WTC11 (cell line): ENCODE data around the gene OSTM1. TPM values are rescaled to one million over a fixed set of nuclear protein-coding genes. Genes with fewer than 3 reads are reported as not detected.
"Not testable (repeated sequence)": the region's sequence is repeated elsewhere in the genome, so short reads cannot be mapped to it uniquely, and the experiment has no call there.

Source experiments
- ATAC-seq: fragments of 200-7000 bp; cut with Tn5 transposase; 2 replicates; pipeline ENCODE4 v1.10.0; 2021; ENCODE audit warnings: mild to moderate bottlenecking, moderate library complexity
- CTCF ChIA-PET: fragments of 300-600 bp; sonication (Branson Sonifier 250); formaldehyde crosslinking; loops from one replicate; lab custom pipeline; 2021; ENCODE audit warnings: antibody characterized with exemption; lab: Charles Lee
- POLR2A ChIA-PET: fragments of 350-600 bp; sonication (Branson Sonifier 250); formaldehyde crosslinking; loops from one replicate; lab custom pipeline; 2021; ENCODE audit warnings: antibody characterized with exemption; lab: Charles Lee
- DNase-seq: peaks from one replicate; pipeline ENCODE4 v3.0.0; 2021; ENCODE audit warnings: low spot score
- H3K27ac Mint-ChIP-seq: 2 replicates; pipeline ENCODE4 v1.8.0; 2021; ENCODE audit warnings: mixed read lengths
- H3K27me3 Mint-ChIP-seq: 2 replicates; pipeline ENCODE4 v1.8.0; 2021; ENCODE audit warnings: low read depth, mild to moderate bottlenecking, moderate library complexity, mixed read lengths
- H3K36me3 Mint-ChIP-seq: 2 replicates; pipeline ENCODE4 v1.8.0; 2021; ENCODE audit warnings: mixed read lengths
- H3K4me1 Mint-ChIP-seq: 2 replicates; pipeline ENCODE4 v1.8.0; 2022; ENCODE audit warnings: mixed read lengths
- H3K4me3 Mint-ChIP-seq: 2 replicates; pipeline ENCODE4 v1.8.0; 2021; ENCODE audit warnings: mild to moderate bottlenecking, moderate library complexity, mixed read lengths
- H3K9me3 Mint-ChIP-seq: 2 replicates; pipeline ENCODE4 v1.8.0; 2021; ENCODE audit warnings: mixed read lengths
- CBFB ChIP-seq: sonication (generic); formaldehyde crosslinking; IDR thresholded peaks from 2 replicates; pipeline ENCODE4 v1.8.1; 2022; ENCODE audit warnings: mild to moderate bottlenecking, low read depth, missing genetic modification reagents
- CREM ChIP-seq: sonication (generic); formaldehyde crosslinking; IDR thresholded peaks from 2 replicates; pipeline ENCODE4 v1.8.1; 2022; ENCODE audit warnings: mild to moderate bottlenecking, missing genetic modification reagents, moderate library complexity
- ETV6 ChIP-seq: sonication (generic); formaldehyde crosslinking; IDR thresholded peaks from 2 replicates; pipeline ENCODE4 v1.8.1; 2022; ENCODE audit warnings: mild to moderate bottlenecking, missing genetic modification reagents
- FOXJ3 ChIP-seq: sonication (generic); formaldehyde crosslinking; IDR thresholded peaks from 2 replicates; pipeline ENCODE4 v1.9.0; 2021; ENCODE audit warnings: missing genetic modification reagents, mild to moderate bottlenecking, borderline replicate concordance
- JAZF1 ChIP-seq: fragments of 250-450 bp; sonication (Bioruptor Pico); IDR thresholded peaks from 2 replicates; pipeline ENCODE4 v1.9.0; 2021; ENCODE audit warnings: moderate library complexity, mild to moderate bottlenecking, inconsistent platforms
- PRRX2 ChIP-seq: fragments of 250-450 bp; sonication (Bioruptor Pico); IDR thresholded peaks from 2 replicates; pipeline ENCODE4 v1.8.0; 2021; ENCODE audit warnings: mild to moderate bottlenecking
- SMAD4 ChIP-seq: sonication (generic); formaldehyde crosslinking; IDR thresholded peaks from 2 replicates; pipeline ENCODE4 v1.8.0; 2022; ENCODE audit warnings: mild to moderate bottlenecking, missing genetic modification reagents
- SOX15 ChIP-seq: fragments of 250-450 bp; sonication (Bioruptor Pico); IDR thresholded peaks from 2 replicates; pipeline ENCODE4 v1.9.0; 2021; ENCODE audit warnings: mild to moderate bottlenecking
- TEAD1 ChIP-seq: sonication (generic); formaldehyde crosslinking; IDR thresholded peaks from 2 replicates; pipeline ENCODE4 v1.8.0; 2022; ENCODE audit warnings: mild to moderate bottlenecking, missing genetic modification reagents
- ZNF121 ChIP-seq: sonication (generic); formaldehyde crosslinking; IDR thresholded peaks from 2 replicates; pipeline ENCODE4 v1.8.0; 2023; ENCODE audit warnings: missing genetic modification reagents
- ZNF138 ChIP-seq: sonication (generic); formaldehyde crosslinking; conservative IDR thresholded peaks from 2 replicates; pipeline ENCODE4 v1.8.1; 2022; ENCODE audit warnings: mild to moderate bottlenecking, moderate library complexity, missing genetic modification reagents
- ZNF671 ChIP-seq: fragments of 250-450 bp; sonication (Bioruptor Pico); IDR thresholded peaks from 2 replicates; pipeline ENCODE4 v1.8.0; 2021; ENCODE audit warnings: mild to moderate bottlenecking
- total RNA-seq: library from RNA; stranded (reverse); gene quantifications from 3 replicates; pipeline ENCODE4 v1.2.3, GENCODE V29; 2021
- TF ChIP-seq, protein P1 (sequence below): sonication (generic); formaldehyde crosslinking; conservative IDR thresholded peaks from 2 replicates; pipeline ENCODE4 v1.8.1; 2023; ENCODE audit warnings: mild to moderate bottlenecking, low read depth, missing genetic modification reagents, moderate library complexity
- TF ChIP-seq, protein P2 (sequence below): sonication (generic); formaldehyde crosslinking; IDR thresholded peaks from 2 replicates; pipeline ENCODE4 v1.8.0; 2023; ENCODE audit warnings: missing genetic modification reagents, mild to moderate bottlenecking, borderline replicate concordance
- TF ChIP-seq, protein P3 (sequence below): fragments of 250-450 bp; sonication (Bioruptor Pico); IDR thresholded peaks from 2 replicates; pipeline ENCODE4 v1.9.0; 2021; ENCODE audit warnings: mild to moderate bottlenecking
- TF ChIP-seq, protein P4 (sequence below): sonication (generic); formaldehyde crosslinking; IDR thresholded peaks from 2 replicates; pipeline ENCODE4 v1.8.1; 2022; ENCODE audit warnings: missing genetic modification reagents, borderline replicate concordance

OSTM1 gene
- total RNA-seq, 1 experiment from 2014 or later, result 34.1 TPM

DNA sequence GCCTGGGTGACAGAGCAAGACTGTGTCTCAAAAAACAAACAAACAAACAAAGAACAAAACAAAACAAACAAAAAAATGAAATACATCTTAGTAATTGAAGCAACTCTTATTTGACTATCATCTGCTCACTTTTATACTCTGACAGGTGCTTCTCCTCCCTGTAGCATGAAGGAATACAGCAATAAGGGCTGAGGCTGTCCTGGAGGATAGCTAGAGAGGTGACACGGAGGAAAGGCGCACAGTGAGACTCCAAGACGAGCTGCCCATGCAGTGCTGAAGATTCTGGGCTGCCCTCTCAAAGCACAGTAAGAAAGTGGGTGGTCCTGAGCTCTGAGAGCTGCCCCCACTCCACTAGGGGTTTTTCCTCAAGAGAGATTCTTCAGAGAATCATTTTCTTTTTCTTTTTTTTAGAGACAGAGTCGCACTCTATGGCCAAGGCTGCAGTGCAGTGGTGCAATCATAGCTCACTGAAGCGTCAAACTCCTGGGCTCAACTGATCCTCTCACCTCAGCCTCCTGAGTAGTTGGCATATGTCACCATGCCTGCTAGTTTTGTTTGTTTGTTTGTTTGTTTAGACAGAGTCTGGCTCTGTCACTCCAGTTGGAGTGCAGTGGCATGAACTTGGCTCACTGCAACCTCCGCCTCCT is 50.0 kb downstream of the OSTM1 start (continued):
- TF ChIP-seq SMAD4 (CRISPR knock-in tag) (no peak), PRRX2 (CRISPR knock-in tag) (no peak), TEAD1 (CRISPR knock-in tag) (no peak), CREM (CRISPR knock-in tag) (no peak), FOXJ3 (CRISPR knock-in tag) (no peak), ZNF138 (no peak)
- TF ChIP-seq, protein P1, sequence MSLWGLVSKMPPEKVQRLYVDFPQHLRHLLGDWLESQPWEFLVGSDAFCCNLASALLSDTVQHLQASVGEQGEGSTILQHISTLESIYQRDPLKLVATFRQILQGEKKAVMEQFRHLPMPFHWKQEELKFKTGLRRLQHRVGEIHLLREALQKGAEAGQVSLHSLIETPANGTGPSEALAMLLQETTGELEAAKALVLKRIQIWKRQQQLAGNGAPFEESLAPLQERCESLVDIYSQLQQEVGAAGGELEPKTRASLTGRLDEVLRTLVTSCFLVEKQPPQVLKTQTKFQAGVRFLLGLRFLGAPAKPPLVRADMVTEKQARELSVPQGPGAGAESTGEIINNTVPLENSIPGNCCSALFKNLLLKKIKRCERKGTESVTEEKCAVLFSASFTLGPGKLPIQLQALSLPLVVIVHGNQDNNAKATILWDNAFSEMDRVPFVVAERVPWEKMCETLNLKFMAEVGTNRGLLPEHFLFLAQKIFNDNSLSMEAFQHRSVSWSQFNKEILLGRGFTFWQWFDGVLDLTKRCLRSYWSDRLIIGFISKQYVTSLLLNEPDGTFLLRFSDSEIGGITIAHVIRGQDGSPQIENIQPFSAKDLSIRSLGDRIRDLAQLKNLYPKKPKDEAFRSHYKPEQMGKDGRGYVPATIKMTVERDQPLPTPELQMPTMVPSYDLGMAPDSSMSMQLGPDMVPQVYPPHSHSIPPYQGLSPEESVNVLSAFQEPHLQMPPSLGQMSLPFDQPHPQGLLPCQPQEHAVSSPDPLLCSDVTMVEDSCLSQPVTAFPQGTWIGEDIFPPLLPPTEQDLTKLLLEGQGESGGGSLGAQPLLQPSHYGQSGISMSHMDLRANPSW (CRISPR knock-in tag), result no peak
- TF ChIP-seq, protein P2, sequence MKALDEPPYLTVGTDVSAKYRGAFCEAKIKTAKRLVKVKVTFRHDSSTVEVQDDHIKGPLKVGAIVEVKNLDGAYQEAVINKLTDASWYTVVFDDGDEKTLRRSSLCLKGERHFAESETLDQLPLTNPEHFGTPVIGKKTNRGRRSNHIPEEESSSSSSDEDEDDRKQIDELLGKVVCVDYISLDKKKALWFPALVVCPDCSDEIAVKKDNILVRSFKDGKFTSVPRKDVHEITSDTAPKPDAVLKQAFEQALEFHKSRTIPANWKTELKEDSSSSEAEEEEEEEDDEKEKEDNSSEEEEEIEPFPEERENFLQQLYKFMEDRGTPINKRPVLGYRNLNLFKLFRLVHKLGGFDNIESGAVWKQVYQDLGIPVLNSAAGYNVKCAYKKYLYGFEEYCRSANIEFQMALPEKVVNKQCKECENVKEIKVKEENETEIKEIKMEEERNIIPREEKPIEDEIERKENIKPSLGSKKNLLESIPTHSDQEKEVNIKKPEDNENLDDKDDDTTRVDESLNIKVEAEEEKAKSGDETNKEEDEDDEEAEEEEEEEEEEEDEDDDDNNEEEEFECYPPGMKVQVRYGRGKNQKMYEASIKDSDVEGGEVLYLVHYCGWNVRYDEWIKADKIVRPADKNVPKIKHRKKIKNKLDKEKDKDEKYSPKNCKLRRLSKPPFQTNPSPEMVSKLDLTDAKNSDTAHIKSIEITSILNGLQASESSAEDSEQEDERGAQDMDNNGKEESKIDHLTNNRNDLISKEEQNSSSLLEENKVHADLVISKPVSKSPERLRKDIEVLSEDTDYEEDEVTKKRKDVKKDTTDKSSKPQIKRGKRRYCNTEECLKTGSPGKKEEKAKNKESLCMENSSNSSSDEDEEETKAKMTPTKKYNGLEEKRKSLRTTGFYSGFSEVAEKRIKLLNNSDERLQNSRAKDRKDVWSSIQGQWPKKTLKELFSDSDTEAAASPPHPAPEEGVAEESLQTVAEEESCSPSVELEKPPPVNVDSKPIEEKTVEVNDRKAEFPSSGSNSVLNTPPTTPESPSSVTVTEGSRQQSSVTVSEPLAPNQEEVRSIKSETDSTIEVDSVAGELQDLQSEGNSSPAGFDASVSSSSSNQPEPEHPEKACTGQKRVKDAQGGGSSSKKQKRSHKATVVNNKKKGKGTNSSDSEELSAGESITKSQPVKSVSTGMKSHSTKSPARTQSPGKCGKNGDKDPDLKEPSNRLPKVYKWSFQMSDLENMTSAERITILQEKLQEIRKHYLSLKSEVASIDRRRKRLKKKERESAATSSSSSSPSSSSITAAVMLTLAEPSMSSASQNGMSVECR, result no peak
- TF ChIP-seq, protein P3, sequence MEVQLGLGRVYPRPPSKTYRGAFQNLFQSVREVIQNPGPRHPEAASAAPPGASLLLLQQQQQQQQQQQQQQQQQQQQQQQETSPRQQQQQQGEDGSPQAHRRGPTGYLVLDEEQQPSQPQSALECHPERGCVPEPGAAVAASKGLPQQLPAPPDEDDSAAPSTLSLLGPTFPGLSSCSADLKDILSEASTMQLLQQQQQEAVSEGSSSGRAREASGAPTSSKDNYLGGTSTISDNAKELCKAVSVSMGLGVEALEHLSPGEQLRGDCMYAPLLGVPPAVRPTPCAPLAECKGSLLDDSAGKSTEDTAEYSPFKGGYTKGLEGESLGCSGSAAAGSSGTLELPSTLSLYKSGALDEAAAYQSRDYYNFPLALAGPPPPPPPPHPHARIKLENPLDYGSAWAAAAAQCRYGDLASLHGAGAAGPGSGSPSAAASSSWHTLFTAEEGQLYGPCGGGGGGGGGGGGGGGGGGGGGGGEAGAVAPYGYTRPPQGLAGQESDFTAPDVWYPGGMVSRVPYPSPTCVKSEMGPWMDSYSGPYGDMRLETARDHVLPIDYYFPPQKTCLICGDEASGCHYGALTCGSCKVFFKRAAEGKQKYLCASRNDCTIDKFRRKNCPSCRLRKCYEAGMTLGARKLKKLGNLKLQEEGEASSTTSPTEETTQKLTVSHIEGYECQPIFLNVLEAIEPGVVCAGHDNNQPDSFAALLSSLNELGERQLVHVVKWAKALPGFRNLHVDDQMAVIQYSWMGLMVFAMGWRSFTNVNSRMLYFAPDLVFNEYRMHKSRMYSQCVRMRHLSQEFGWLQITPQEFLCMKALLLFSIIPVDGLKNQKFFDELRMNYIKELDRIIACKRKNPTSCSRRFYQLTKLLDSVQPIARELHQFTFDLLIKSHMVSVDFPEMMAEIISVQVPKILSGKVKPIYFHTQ, result no peak

DNA sequence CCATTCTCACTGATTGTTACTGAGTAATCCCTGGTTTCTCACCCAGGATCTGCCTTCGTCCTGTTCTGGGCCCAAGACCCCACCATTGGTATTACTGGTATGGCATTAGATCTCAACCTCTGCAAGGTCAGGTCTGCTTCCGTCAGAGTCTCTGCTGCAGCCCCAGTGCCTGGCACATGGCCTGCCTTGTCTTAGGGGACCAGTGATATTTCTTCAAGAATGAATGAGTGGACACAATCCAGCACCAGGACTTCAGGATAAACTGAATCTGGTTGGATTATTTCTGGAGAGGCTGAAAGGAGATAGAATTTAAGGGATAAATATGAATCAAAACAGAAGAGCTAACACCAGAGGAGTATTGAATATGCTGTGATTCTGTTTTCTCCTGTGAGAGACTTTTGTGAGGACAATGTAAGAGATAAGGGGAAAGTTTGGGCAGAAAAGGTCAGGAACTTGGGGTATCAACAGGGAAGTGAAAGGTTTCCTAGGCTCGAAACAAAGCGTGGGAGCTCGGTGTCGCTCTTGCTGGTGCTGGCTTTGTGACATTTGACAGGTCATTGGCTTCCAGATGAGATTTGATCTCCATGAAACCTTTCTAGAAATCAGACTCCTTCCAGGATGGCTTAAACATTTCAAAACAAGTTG is 53.9 kb downstream of the OSTM1 start:
- DNase-seq (no peak), ATAC-seq (no peak)
- peaks cover 2% of the 10 kb centered on the region; the same call in 1 of the 2 replicates for H3K4me1 Mint-ChIP-seq
- POLR2A ChIA-PET, result no interaction called here
- H3K36me3 Mint-ChIP-seq, result peaks cover 12% of the 10 kb centered on the region
- TF ChIP-seq ZNF121 (CRISPR knock-in tag) (no peak), ETV6 (CRISPR knock-in tag) (no peak), SOX15 (CRISPR knock-in tag) (no peak), ZNF671 (CRISPR knock-in tag) (no peak), CBFB (no peak), JAZF1 (no peak)
- TF ChIP-seq, protein P4, sequence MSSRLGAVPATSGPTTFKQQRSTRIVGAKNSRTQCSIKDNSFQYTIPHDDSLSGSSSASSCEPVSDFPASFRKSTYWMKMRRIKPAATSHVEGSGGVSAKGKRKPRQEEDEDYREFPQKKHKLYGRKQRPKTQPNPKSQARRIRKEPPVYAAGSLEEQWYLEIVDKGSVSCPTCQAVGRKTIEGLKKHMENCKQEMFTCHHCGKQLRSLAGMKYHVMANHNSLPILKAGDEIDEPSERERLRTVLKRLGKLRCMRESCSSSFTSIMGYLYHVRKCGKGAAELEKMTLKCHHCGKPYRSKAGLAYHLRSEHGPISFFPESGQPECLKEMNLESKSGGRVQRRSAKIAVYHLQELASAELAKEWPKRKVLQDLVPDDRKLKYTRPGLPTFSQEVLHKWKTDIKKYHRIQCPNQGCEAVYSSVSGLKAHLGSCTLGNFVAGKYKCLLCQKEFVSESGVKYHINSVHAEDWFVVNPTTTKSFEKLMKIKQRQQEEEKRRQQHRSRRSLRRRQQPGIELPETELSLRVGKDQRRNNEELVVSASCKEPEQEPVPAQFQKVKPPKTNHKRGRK (CRISPR knock-in tag), result no peak
- no peak overlapping the region for H3K4me3 Mint-ChIP-seq
- CTCF ChIA-PET, result no interaction called here
- H3K27me3 Mint-ChIP-seq, result peaks cover 4% of the 10 kb centered on the region
- no peak overlapping the region for H3K27ac Mint-ChIP-seq
- peaks cover 13% of the 10 kb centered on the region for H3K9me3 Mint-ChIP-seq

DNA sequence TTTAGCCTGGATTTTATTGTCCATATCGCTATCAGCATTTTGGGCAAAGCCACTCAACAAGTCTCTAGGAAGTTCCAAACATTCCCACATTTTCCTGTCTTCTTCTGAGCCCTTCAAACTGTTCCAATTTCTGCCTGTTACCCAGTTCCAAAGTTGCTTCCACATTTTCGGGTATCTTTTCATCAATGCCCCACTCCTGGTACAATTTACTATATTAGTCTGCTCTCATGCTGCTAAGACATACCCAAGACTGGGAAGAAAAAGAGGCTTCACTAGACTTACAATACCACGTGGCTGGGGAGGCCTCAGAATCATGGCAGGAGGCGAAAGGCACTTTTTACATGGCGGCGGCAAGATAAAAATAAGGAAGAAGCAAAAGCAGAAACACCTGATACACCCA is 58.3 kb downstream of the OSTM1 start:
- H3K9me3 Mint-ChIP-seq, result peaks cover 38% of the 10 kb centered on the region
- H3K27ac Mint-ChIP-seq, DNase-seq, H3K4me3 Mint-ChIP-seq, ATAC-seq, POLR2A ChIA-PET, CTCF ChIA-PET, H3K4me1 Mint-ChIP-seq, H3K27me3 Mint-ChIP-seq: not testable (repeated sequence)
- peaks cover 33% of the 10 kb centered on the region for H3K36me3 Mint-ChIP-seq
